Subcutaneous abdominal adipose tissue (tissue), 5 donors: Measurements from ENCODE around the gene MCC.

ENCODE experiments used
- H3K27ac ChIP-seq: one replicate; pipeline ENCODE4 v1.7.0; 2013; ENCODE audit warnings: low read depth, mild to moderate bottlenecking, inconsistent platforms, low read length, moderate library complexity
- H3K27me3 ChIP-seq, 5 donors: one replicate each; pipeline ENCODE4 v1.7.0; 2013; ENCODE audit warnings: low read length in 5 of 5, inconsistent platforms in 1 of 5; ENCODE audit not compliant: control insufficient read depth in 5 of 5, insufficient read depth in 4 of 5
- H3K36me3 ChIP-seq, 5 donors: one replicate each; pipeline ENCODE4 v1.7.0; 2013; ENCODE audit warnings: low read length in 5 of 5; ENCODE audit not compliant: control insufficient read depth in 5 of 5, insufficient read depth in 5 of 5
- H3K4me1 ChIP-seq, 5 donors: one replicate each; pipeline ENCODE4 v1.7.0; 2013; ENCODE audit warnings: low read length in 5 of 5, mild to moderate bottlenecking in 3 of 5, moderate library complexity in 1 of 5; ENCODE audit not compliant: control insufficient read depth in 5 of 5, insufficient read depth in 5 of 5
- H3K4me3 ChIP-seq, 5 donors: one replicate each; pipeline ENCODE4 v1.7.0; 2013; ENCODE audit warnings: low read length in 5 of 5, low read depth in 1 of 5
- H3K9ac ChIP-seq, 5 donors: one replicate each; pipeline ENCODE4 v1.7.0; 2013; ENCODE audit warnings: low read length in 5 of 5, mild to moderate bottlenecking in 4 of 5, moderate library complexity in 3 of 5
- H3K9me3 ChIP-seq, 5 donors: one replicate each; pipeline ENCODE4 v1.7.0; 2013; ENCODE audit warnings: low read length in 5 of 5; ENCODE audit not compliant: control insufficient read depth in 5 of 5
- donor health status: healthy.
- donor health status: healthy.
- donor health status: healthy.
- donor health status: healthy.
- donor health status: healthy.

Gene MCC

GRCh38 chr5:113145757-113146387 lies 342.4 kb downstream of the MCC start:
- no peak overlapping the region for H3K4me3 ChIP-seq
- no peak overlapping the region for H3K9ac ChIP-seq
- peaks cover 0 to 7% (median 3%) of the 10 kb centered on the region in 5 donors for H3K4me1 ChIP-seq
- H3K27me3 ChIP-seq = no peaks in the 10 kb centered on the region
- H3K9me3 ChIP-seq = no peaks in the 10 kb centered on the region
- no peaks in the 10 kb centered on the region for H3K36me3 ChIP-seq
- H3K27ac ChIP-seq = no peak overlapping the region

GRCh38 chr5:113142186-113142585 lies 346.1 kb downstream of the MCC start:
- Histone ChIP-seq H3K36me3 (no peaks in the 10 kb centered on the region), H3K9me3 (no peaks in the 10 kb centered on the region), H3K27me3 (no peaks in the 10 kb centered on the region), H3K27ac (no peak overlapping the region), H3K4me1 (peaks cover 0 to 5% (median 4%) of the 10 kb centered on the region in 5 donors), H3K4me3 (no peak overlapping the region), H3K9ac (no peak overlapping the region)

GRCh38 chr5:113140837-113141671 lies 347.2 kb downstream of the MCC start:
- peaks cover 0 to 5% (median 4%) of the 10 kb centered on the region in 5 donors for H3K4me1 ChIP-seq
- H3K9me3 ChIP-seq = no peaks in the 10 kb centered on the region
- H3K27me3 ChIP-seq = no peaks in the 10 kb centered on the region
- H3K36me3 ChIP-seq = no peaks in the 10 kb centered on the region
- H3K9ac ChIP-seq = no peak overlapping the region
- no peak overlapping the region for H3K27ac ChIP-seq
- no peak overlapping the region for H3K4me3 ChIP-seq

- no peak overlapping the region for H3K27ac ChIP-seq
- no peaks in the 10 kb centered on the region for H3K36me3 ChIP-seq
- no peak overlapping the region for H3K4me3 ChIP-seq
- no peaks in the 10 kb centered on the region for H3K9me3 ChIP-seq
- H3K27me3 ChIP-seq = no peaks in the 10 kb centered on the region
- no peak overlapping the region for H3K9ac ChIP-seq
- peaks cover 0 to 5% (median 0%) of the 10 kb centered on the region in 5 donors for H3K4me1 ChIP-seq
Observed at GRCh38 chr5:113133211-113133975, 354.9 kb downstream of the MCC start.

GRCh38 chr5:113132564-113132963 lies 355.7 kb downstream of the MCC start:
- Histone ChIP-seq H3K27ac (no peak overlapping the region), H3K9ac (no peak overlapping the region), H3K36me3 (no peaks in the 10 kb centered on the region), H3K9me3 (no peaks in the 10 kb centered on the region), H3K4me1 (peaks cover 0 to 5% (median 0%) of the 10 kb centered on the region in 5 donors), H3K4me3 (no peak overlapping the region), H3K27me3 (no peaks in the 10 kb centered on the region)

DNA sequence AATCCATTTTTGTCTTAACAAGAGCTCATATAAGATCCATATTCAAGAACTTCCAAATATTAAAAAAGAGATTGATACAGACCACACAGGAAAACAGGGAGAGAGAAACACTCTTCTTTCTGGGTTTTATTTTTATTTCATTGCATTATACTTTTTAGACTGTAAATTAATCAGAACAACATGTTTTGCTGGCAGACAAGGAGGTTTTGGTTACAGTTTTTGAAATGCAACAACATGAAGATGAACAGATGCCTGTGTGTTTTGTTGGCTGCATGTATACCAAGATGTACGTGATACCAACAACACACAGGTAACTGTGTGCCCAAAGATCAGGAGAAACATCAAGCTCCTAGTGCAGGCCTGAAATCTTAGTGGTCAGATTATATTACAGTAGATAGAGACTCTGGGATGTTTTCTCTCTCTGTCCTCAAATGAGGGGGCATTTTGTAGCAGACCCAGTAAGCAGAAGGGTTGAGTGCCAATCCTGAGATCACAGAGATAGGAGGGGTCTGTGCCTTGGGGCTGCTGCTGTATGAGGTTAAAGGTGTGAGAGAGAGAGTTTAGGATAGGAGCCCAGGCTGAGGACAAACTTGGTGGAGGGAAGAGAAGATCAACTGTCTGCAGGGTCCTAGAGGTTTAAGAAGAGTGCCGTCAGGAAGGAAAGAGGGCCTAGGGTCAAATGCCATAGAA lies 359.5 kb downstream of the MCC start:
- Histone ChIP-seq H3K27ac (no peak overlapping the region), H3K9ac (no peak overlapping the region), H3K4me3 (no peak overlapping the region), H3K36me3 (no peaks in the 10 kb centered on the region), H3K9me3 (no peaks in the 10 kb centered on the region), H3K27me3 (no peaks in the 10 kb centered on the region), H3K4me1 (peaks cover 5 to 29% (median 22%) of the 10 kb centered on the region in 5 donors)

DNA sequence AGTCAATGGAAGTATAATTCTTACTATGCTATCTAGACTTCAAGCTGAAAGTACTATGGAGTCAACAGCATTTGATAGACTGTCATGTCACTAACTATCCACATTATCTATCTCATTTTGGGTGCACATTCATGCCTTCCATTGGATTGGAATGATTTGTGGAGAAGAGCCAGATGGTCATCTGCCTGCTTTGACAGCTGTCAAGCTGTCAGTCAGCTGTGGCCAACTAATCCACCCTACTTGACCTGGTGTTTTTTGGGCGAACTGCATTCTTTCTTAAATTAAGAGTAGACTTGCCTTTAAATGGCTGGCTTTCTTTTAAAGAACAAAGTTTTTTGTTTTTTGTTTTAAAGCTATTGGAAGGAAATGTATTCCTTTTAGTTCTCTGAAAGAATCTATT lies 360.2 kb downstream of the MCC start:
- no peaks in the 10 kb centered on the region for H3K27me3 ChIP-seq
- peaks cover 5 to 36% (median 29%) of the 10 kb centered on the region in 5 donors for H3K4me1 ChIP-seq
- H3K27ac ChIP-seq = no peak overlapping the region
- H3K9me3 ChIP-seq = no peaks in the 10 kb centered on the region
- no peaks in the 10 kb centered on the region for H3K36me3 ChIP-seq
- H3K9ac ChIP-seq = no peak overlapping the region
- no peak overlapping the region for H3K4me3 ChIP-seq

DNA sequence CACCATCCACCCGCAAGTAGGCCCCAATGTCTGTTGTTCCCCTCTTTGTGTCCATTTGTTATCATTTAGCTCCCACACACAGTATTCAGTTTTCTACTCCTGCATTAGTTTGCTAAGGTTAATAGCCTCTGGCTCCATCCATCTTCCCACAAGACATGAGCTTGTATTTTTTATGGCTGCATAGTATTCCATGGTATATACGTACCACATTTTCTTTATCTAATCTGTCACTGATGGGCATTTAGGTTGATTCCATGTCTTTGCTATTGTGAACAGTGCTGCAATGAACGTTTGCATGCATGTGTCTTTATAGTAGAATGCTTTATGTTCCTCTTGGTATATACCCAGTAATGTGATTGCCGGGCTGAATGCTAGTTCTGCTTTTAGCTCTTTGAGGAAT lies 361.2 kb downstream of the MCC start:
- Histone ChIP-seq H3K27ac (no peak overlapping the region), H3K4me3 (no peak overlapping the region), H3K27me3 (no peaks in the 10 kb centered on the region)

DNA sequence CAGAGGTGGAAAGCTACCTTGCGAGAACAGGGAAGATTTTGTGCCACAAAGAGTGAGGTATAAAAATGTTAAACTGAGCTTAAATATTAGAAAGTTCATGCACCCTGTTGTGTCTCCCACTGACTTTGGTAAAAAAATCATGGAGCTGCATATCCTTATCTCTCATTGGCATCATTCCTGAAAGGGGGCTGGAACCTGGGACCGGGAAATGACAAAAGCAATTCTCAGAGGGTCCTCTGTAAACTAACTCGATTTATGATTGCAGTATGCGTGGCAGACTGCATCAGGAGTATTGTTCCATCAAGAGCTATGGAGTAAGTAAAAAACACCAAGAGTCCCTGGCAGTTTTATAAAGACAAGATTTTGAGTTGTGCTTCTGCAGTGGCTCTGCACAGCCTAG lies 362.9 kb downstream of the MCC start:
- Histone ChIP-seq H3K4me3 (no peak overlapping the region), H3K27me3 (no peaks in the 10 kb centered on the region), H3K4me1 (peaks cover 6 to 42% (median 35%) of the 10 kb centered on the region in 5 donors), H3K36me3 (no peaks in the 10 kb centered on the region), H3K9ac (no peak overlapping the region), H3K27ac (no peak overlapping the region), H3K9me3 (no peaks in the 10 kb centered on the region)

More for the DNA sequence above, 361.2 kb downstream of the MCC start:
- H3K9ac ChIP-seq = no peak overlapping the region
- H3K4me1 ChIP-seq = peaks cover 6 to 42% (median 32%) of the 10 kb centered on the region in 5 donors
- H3K9me3 ChIP-seq = no peaks in the 10 kb centered on the region
- no peaks in the 10 kb centered on the region for H3K36me3 ChIP-seq
